Left hindlimb (tissue), 1 donor: ENCODE data around the gene BICD1.
"Not testable (repeated sequence)": the region's sequence is repeated elsewhere in the genome, so short reads cannot be mapped to it uniquely, and the experiment has no call there.

ENCODE experiments used
- DNase-seq: peaks from one replicate; pipeline ENCODE4 v3.0.0-alpha.2; 2018

Gene BICD1

DNA sequence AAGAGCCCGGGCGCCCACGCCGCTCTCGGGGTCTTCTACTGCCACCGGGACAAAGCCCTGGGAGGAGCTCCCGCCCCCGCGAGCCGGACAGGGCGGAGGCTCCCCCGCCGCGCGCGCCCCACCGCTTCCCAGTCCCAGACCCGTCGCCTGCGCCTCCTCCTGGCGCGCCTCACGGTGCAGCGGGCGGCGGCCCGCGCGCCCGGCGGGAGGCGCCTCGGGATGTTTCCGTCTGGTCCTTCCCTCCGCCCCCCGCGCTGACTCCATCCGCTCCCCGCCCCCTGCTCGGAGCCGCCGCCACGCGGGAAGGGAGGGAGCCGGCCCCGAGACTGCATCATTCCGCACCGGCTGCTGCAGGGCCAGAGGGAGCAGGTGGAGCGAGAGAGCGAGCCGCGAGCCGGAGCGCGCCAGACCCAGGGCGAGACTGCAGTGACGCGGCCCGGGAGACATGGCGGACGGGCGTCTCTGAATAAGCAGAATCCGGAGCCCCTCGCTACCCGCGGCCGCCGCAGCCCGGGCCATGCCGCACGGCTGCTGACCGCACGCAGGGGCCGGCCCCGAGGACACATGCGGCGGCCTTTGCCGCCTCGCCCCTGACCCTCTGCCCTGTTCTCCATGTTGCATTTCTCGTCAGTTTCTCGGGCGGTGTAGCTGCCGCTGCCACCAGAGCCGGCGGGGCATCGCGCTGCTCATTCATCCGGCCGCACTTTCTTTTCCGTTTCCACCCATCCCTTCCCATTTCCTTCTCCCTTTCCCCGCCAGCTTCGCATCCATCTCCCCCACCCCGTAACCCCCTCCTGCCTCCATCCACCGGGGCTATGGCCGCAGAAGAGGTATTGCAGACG is at the start of gene BICD1:
Gene BICD1 (plus strand): TSS at position 331 of the 842 bp plus-strand sequence. CDS start 485 bp downstream, at position 816.
- DNase-seq, result peak; percentile 94

DNA sequence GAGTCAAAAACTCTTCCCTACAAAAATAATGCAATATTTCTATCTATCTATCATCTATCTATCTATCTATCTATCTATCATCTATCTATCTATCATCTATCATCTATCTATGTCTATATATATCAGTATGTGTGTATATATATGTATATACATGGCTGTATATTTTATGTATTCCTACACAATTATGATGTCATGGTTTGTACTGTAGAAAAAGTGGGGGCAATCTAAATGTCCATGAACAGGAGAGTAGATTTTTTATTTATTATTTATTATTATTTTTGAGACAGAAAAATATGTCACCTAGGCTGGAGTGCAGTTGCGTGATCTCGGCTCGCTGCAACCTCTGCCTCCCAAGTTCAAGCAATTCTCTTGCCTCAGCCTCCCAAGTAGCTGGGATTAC is 45.6 kb upstream of the BICD1 start:
- no peak for DNase-seq

DNA sequence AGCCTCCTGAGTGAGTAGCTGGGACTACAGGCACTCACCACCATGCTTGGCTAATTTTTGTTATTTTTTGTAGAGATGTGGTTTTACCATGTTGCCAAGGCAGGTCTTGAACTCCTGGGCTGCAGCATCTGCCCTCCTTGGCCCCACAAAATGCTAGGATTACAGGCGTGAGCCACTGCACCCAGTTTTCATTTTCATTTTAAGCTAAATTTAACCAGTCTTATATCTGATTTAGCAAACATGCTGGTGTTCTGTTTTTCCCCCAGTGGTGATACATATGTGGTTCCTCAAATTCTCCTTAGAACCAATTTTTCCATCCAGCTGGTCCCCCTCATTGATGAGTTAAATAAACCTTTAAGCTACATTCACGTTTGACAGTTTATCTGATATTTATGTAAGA is 43.8 kb upstream of the BICD1 start:
- DNase-seq, result no peak

DNA sequence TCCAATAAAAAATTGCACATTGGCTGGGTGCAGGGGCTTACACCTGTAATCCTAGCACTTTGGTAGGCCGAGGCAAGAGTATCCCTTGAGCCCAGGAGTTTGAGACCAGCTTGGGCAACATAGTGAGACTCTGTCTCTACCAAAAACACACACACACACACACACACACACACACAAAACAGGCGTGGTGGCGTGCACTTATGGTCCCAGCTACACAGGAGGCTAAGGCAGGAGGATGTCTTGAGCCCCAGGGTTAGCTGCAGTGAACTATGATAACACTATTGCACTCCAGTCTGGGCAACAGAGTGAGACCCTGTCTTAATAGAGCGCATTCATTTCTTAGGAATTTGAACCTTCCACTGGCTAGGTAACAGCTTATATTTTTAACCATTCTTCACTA is 42.9 kb upstream of the BICD1 start:
- no peak for DNase-seq

DNA sequence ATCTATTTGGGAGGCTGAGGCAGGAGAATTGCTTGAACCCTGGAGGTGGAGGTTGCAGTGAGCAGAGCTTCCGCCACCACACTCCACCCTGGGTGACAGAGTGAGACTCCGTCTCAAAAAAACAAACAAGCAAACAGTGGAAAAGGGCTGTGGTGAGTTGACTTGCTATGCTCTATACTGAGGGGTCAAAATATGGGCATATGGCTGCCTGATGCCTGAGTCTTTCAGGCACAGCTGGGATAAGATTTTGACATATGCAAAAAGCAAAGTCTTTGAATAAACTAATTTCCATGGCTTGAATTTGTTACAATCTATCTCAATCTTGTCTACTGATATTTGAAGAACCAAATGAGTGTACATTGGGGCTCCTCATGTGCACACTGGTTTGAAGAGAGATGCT is 40.4 kb upstream of the BICD1 start:
- DNase-seq, result no peak

DNA sequence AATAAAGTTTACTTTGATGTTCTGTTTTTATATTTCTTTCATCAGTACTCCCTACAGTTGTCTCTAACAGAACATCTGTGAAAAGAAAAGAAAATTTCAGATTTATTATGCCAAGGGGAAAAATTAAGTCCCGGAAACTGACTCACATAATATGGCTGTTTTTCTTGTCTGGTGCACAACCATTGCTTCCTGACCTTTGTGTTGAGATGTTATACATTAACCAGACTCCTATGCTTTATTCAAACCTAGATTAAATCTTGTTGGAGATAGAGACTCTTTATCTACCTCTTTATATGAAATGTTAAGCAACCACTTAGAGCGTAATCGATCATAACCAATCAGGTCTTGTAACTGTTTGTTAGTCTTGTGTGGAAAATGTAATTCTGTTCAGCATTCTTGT is 37.6 kb upstream of the BICD1 start:
- no peak for DNase-seq

DNA sequence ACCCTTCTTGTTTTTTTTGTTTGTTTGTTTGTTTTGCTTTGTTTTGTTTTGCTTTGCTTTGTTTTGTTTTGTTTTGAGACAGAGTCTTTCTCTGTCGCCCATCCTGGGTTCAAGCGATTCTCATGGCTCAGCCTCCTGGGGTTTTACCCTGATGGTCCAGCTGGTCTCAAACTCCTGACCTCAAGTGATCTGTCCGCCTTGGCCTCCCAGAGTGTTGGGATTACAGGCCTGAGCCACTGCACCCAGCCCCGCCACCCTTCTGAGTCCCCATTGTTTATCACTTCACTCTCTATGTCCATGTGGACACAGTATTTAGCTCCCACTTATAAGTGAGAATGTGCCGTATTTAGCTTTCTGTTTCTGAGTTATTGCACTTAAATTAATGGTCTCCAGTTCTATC is 36.9 kb upstream of the BICD1 start:
- no peak for DNase-seq

DNA sequence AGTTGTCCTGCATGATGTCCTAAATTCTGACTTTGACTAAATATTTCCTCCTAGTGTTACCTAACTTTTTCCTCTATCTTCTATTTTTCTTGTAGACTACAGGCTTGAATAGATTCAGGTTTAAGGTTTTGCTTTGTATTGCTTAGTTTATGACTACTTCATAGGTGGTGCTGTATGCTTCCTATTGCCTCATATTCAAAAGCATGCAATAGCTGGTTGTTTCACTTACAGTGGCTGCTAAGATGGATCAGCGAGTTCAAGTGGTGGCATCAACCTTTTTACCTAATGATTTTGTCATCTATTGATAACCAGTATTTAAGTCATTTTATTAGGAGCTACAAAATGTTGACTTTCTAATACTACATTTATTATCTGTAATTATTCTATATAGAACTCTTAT is 36.3 kb upstream of the BICD1 start:
- no peak for DNase-seq

DNA sequence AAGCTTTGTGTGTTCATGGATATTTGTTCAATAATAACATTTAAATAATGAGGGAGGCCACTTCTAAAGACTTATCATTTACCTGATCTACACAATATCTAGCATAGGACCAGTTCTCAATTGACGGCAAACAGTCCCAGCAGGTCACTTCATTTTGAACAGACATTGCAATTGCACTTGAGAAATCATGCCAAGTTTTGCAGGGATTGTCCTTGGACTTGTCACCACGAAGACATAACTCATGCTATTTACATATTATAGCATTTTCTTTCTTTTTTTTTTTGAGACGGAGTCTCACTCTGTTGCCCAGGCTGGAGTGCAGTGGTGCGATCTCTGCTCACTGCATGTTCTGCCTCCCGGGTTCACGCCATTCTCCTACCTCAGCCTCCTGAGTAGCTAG is 34.5 kb upstream of the BICD1 start:
- no peak for DNase-seq

DNA sequence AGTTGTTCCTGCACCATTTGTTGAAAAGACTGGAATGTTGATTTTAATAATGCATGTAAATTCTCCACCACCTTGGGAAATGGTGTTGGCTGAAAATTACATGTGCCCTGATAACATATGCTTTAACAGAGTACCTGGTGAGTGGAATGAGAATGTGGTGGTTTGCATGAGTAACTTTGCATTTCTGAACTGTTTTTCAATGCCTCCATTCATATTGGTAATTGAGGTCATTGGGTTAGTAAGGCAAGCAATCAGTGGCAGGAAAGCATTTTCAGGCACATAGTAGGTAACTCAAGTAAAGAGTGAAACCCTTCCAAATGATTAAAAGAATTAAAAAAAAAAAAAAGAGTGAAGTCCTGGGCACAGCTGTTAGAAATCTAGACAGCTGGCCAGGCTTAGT is 32.2 kb upstream of the BICD1 start:
- DNase-seq, result no peak

DNA sequence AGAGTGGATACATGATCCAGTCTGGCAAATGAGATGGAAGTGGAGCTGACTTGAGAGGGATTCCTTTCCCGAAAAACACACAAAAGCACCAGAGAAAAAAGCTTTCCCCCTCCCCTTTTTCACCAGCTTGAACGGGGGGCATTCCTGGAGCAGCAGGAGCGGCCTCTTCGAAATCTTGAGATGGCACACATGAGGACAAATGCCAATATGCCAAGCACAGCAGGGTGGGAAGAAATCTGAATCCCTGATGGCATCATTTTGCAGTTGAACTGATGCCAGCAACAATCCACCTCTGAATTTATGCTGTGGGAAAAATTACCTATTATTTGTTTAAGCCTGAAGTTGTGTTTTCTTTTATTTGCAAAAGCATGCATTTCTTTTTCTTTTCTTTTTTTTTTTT is 29.7 kb upstream of the BICD1 start:
- no peak for DNase-seq

DNA sequence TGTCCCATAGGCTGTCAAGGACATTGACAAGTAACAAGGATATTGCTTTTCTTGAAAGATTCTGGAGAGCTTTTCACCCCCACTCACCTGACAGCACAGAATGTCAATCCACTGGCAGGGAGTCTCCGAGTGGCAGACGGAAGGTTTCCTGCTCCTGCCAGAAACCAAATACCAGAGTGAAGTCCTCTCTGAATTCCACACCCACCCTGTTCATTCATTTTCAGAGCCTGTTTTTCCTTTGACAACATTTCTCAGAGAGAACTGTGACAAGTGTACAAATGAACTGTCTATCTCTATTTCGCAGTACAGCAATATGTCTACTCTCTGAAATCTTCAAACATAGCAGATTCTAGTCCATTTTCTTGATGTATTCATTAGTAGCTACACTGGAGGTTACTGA is 26.2 kb upstream of the BICD1 start:
- no peak for DNase-seq

DNA sequence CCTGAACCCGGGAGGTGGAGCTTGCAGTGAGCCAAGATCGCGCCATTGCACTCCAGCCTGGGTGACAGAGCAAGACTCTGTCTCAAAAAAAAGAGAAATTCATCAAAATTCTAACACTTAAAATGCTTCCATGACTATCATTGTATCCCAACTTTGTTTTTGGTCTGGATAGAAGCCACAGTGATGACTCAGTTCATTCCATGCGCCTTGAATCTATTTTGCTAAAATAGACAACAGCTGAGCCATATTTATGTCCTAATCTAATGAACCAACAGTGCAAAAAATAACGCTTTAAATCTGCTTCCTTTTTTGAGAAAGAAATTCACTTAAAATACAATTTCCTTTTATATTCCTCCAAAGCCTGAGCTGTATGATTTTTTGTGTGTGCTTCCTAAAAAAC is 23.2 kb upstream of the BICD1 start:
- DNase-seq, result no peak

DNA sequence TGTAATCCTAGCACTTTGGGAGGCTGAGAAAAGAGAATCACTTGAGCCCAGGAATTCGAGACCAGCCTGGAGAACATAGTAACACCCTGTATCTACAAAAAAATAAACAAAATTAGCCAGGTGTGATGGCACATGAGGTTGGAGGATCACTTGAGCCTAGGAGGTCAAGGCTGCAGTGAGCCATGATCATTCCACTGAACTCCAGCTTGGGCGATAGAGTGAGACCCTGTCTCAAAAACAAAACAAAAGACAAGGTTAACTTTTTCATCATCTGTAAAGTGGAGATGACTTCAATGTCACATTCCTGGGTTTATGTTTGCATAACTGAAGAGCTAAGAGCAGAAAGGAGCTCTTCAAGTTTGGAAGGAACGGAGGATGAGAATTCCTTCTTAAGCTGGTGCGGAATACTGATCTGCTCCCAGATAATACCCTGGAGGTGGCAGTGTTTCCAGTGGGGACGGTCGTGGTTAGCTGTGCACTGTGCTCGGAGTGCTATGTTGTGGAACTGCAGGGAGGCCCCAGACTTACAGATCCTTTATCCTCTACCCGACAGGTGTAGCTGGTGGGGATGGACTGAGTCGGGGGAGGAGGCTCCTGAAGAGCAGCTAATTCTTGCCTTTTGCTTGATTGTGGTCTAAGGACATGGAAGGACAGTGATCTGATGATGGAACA is 22.5 kb upstream of the BICD1 start:
- DNase-seq, result no peak

DNA sequence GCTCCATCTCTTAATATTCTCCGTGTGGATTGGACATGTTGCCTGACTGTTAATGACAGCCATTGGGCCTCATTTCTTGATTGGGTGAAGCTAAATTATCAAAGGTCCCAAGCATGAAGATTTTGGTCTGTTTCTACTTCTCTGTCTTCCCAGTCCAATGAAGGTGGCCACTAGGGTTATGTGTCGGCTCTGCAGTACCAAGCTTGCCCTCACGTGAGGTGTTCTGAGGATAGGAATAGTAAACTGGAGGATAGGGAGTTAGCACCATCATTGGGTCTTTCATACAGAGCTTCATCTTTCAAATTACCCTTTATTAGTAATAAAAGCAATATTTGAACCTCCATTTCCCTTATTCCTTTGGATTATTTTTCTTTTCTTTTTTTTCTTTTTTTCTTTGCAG is 21.9 kb upstream of the BICD1 start:
- DNase-seq, result no peak

DNA sequence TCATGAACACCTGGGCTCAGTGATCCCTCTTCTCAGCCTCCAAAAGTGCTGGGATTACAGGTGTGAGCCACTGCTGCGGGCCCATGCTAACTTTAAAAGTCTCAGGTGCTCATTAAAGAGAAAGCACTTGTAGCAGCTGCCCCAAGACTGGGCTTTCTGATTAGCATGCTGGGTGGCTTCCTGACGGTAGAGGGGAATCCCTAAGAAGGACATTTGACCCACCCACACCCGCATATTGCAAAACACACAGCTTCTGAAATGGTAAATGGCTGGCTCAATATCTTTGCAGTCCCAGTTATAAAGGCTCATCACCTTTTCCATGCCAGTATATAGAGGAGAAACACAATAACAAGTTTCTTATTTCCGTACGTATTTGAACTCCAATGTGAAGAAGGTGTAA is 19.3 kb upstream of the BICD1 start:
- DNase-seq, result no peak

DNA sequence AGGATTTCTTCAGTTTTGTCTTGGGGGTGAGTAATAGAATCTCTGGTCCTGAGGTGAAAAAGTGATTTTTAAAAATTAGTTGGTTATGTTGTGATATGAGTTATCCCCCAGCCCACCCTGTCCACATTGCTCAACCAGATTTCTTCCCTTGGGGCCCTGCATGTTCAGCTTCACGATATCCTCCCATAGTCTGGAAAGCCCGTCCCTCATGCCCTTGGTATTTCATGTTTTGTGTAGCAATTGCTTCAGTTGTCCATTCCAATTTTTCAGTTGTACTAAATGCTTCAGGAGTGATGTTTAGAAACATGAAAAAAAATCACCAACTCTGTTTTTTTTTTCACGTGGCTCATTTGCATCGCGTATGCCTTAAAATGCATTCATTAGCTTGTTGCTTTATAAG is 17.5 kb upstream of the BICD1 start:
- DNase-seq, result no peak

DNA sequence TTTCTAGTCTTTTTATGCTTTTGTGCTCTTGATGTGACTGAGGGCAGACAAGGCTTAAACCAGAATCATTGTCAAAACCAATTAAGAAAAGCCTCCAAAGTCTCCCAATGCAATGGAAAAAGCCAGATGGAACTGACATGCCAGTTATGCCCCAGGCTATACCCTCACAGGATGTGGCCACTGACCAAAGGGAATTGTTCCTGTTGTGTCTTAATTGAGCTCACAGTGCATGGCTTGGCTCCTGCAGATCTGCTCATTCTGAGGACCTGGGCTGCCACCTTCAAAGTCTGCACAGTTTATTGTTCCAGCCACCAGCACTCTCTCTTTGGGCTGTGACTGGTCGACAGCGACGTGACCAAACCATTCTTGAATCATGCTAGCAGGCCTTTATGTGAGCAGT is 17.1 kb upstream of the BICD1 start:
- DNase-seq, result no peak

DNA sequence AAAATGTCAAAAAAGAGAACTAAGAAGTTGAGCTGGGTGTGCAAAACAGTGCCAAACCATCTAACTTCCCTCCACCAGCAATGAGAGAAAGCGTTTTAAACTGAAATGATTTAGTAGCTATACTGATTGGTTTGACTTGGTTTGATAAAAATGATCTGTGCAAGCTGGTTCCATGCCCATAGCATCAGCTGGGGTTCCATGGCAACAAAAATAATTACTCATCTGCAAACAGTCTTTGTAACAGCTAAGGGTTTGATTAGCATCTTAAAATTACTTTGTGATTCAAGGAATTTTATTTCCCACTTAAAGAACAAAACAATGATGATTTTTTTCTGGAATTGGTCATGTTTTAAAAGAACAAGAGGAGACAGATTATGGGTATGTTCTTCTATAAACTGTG is 15.0 kb upstream of the BICD1 start:
- DNase-seq, result no peak

DNA sequence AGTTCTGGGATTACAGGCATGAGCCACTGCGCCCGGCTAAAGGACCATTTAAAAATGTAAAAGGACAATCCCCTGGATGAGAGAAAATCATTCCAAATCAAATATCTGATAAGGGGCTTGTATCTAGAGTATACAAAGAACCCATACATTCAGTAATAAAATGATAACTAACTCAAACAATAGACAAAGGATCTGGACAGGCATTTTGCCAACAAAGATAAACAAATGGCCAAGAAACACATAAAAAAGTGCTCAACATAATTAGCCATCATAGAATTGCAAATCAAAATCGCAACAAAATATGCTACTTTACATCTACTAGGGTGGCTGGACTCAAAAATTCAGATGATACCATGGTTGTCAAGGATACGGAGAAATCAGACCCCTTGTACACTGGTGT is 8.5 kb upstream of the BICD1 start:
- no peak for DNase-seq

DNA sequence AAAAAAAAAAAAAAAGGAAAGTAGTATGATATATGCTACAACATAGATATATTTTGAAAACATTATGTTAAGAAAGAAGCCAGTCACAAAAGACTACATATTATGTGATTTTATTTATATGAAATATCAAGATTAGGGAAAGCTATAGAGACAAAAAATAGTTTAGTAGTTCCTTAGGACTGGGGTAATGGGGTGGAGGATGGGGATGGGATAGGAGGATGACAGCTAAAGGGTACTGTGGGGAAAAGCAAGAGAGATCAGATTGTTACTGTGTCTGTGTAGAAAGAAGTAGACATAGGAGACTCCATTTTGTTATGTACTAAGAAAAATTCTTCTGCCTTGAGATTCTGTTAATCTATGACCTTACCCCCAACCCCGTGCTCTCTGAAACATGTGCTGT is 7.4 kb upstream of the BICD1 start:
- not testable (repeated sequence) for DNase-seq

DNA sequence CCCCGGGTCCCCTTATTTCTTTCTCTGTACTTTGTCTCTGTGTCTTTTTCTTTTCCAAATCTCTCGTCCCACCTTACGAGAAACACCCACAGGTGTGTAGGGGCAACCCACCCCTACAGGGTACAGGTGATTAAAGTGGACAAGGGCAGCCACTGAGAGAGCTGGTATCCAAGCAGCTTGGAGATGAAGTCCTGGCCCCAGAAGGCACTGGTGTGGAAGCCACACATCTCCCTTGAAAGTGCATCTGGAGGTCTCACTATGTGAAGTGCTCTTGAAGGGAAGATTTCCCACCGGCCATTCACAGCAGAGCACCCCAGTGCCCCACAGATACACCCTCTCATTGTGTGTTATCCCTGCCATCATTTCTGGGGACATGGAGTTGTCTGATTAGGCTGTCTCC is 6.3 kb upstream of the BICD1 start:
- DNase-seq, result no peak

DNA sequence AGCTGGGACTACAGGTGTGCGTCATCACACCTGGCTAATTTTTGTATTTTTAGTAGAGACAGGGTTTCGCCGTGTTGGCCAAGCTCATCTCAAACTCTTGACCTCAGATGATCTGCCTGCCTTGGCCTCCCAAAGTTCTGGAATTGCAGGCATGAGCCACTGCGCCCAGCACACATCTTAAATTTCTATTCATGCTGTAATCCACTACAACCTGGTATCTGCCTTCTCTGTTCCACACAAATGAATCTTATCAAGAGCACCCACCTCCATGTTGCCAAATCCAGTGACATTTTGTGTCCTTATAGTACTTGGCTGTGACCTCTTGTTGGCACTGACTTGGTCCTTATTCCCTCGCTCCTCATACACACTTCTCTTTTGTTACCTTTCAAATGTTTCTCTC is 5.8 kb upstream of the BICD1 start:
- no peak for DNase-seq

DNA sequence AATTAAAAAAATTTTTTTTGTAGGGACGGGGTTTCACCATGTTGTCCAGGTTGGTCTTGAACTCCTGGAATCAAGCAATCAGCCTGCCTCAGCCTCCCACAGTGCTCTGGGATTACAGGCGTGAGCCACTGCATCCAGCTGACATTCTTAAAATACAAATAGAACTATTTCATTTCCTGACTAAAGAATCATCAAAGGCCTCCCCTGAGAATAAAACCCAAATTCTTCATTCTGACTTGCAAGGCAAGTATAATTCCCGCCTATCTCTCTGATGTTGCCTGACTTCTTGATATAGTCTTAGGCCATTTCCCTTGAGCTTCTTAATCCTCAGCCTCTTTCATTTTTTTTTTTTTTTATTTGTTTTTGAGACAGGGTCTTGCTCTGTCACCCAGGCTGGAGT is 4.4 kb upstream of the BICD1 start:
- DNase-seq, result no peak
